ENCODE data around the gene AXDND1.
"Not testable (repeated sequence)": the region's sequence is repeated elsewhere in the genome, so short reads cannot be mapped to it uniquely, and the experiment has no call there.

Gene AXDND1

DNA sequence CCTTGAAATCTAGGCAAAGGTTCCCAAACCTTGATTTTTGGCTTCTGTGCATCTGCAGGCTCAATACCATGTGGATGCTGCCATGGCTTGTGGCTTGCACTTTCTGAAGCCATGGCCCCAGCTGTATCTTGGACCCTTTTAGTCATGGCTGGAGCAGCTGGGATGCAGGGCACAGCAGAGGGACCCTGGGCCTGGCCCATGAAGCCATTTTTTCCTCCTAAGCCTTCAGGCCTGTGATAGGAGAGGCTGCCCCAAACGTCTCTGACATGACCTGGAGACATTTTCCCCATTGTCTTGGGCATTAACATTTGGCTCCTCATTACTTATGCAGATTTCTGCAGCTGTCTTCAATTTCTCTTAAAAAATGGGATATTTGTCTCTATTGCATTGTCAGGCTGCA is 112.6 kb downstream of the AXDND1 start:
- no peak for DNase-seq

GRCh38 chr1:179490611-179491010 is 124.8 kb downstream of the AXDND1 start:
- DNase-seq = no peak

GRCh38 chr1:179493323-179493722 is 127.6 kb downstream of the AXDND1 start:
- no peak for DNase-seq

DNA sequence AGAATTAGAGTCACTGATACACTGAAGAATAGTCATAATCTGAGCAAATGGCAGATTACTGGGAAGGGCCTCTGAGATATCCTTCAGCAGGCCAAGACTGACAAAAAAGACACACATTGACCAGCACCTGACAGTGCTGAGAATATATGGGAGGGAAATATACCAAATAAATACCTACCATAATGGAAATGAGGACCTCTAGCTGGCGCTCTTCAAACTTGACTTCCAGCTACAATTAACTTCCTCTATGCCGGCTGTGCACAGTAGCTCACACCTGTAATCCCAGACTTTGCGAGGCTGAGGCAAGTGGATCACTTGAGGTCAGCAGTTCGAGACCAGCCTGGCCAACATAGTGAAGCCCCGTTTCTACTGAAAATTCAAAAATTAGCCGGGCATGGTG is 140.4 kb downstream of the AXDND1 start:
- DNase-seq = no peak

GRCh38 chr1:179509384-179509783 is 143.6 kb downstream of the AXDND1 start:
- DNase-seq = no peak

DNA sequence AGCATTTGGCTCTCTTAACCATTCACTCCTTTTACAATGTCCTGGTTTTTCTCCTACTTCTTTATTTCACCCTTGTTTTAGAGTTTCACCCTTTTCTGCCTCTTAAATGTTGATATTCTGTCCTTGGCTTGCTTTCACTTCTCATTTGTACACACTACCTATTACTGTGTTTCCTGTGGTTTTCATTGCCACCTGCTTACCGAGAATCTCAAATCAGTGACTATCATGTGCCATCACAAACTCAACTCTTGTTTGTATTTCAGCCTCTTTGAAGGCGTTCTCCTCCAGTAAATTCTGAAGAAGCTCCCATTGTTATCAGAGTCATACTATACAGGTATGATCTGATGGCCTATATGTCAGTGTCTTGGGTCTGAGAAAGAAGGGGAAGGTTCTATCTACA is 144.3 kb downstream of the AXDND1 start:
- peak in 1 of 5 experiments; percentile 15 for DNase-seq

GRCh38 chr1:179516976-179517705 is 151.4 kb downstream of the AXDND1 start:
- DNase-seq = no peak

- DNase-seq = not testable (repeated sequence)
Measured at GRCh38 chr1:179518544-179518943, 152.8 kb downstream of the AXDND1 start.

DNA sequence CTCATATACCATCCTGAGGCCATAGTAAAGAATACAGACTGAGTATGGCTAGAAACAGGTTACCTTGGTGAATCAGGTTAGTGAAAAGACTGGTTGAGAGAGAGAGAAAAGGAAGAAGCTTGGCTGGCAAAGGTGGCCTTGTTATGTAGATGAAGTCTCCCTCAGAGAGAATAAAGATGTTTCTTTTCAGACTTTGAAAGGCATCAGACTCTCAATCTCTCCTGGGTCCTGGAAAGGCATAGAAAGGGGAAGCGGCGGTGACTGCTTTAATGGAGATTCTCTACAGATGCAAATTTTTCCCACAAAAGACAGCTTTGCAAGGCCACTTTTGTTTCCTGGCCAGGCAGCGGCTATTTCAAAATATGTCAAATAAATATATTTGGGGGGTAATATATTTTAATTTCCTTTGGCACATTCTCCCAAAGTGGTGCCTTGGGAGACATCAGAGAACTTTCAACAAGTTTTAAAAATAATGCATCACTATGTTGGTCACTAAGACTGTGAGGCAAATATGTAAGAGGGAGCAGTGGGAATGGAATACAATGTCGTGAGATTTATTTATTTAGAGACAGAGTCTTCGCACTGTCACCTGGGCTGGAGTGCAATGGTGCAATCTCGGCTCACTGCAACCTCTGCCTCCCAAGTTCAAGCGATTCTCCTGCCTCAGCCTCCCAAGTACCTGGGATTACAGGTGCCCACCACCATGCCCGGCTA is 163.9 kb downstream of the AXDND1 start:
- DNase-seq = no peak

DNA sequence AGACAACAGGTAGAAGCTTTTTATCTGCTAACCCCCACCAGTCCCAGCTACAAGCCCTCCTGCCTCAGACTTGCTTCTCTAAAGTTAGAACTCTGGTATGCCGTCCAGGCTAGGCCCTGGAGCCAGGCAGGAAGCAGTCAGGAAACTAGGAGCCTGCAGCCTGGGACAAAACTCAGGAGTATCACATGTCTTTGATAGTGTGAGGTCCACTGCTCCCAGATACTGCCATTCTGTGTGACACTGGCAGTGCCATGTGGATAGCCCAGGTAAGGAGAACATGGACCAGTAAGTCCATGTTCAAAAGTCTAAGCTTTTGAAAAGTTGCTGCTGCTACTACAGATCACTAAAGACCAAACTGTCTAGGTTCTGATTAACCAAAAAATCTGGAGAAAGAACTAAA is 164.6 kb downstream of the AXDND1 start:
- no peak for DNase-seq

GRCh38 chr1:179541774-179542173 is 176.0 kb downstream of the AXDND1 start:
- DNase-seq = no peak

- no peak for DNase-seq
Measured at GRCh38 chr1:179545321-179545720, 179.6 kb downstream of the AXDND1 start.

- DNase-seq = no peak
Measured at GRCh38 chr1:179547021-179547535, 181.3 kb downstream of the AXDND1 start.

DNA sequence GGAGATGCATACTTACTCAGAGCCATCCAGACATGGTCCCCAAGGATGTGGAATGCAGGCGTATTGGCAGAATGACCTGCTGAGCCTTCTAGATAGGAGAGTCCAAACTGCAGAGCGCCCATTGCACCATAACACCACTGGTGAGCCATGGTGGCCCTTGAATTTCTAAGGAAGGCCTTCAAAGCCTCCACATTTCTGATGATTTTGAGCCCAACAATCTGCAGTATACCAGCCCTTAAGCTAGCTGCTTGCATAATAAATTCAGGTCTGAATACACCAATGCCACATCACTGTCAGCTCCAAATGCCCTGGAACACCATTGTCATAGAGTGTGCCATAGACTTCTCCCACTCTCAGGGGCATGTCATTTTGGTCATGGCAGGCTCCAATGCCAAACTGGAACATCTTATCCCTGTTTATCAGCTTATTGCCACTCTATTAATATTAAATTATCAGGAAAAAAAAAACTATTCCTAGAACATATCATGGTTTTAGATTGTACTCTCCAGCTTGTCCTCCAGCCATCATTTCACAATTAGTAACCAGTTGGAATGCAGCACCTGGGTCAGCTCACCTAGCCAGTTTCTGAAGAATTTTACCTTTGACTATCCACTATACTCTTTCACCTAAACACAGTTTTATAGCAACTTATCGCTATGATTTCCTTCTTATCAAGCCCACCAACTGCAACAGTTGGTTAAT is 183.0 kb downstream of the AXDND1 start:
- DNase-seq = no peak

DNA sequence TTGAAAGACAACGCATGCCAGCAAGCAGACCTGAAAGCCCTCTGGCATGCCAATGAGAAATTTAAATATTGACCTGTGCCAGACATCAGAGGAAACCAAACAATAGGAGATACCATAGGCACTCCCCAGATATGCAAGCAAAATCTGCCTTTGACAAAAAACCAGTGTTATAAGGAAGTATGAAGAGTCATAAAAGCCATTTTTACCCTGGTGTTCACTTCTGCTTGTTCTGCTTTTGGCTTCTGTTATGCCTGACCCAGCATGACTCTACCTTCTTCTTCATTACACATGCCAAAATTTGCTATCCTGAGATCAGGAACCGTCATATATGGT is 183.6 kb downstream of the AXDND1 start:
- no peak for DNase-seq

DNA sequence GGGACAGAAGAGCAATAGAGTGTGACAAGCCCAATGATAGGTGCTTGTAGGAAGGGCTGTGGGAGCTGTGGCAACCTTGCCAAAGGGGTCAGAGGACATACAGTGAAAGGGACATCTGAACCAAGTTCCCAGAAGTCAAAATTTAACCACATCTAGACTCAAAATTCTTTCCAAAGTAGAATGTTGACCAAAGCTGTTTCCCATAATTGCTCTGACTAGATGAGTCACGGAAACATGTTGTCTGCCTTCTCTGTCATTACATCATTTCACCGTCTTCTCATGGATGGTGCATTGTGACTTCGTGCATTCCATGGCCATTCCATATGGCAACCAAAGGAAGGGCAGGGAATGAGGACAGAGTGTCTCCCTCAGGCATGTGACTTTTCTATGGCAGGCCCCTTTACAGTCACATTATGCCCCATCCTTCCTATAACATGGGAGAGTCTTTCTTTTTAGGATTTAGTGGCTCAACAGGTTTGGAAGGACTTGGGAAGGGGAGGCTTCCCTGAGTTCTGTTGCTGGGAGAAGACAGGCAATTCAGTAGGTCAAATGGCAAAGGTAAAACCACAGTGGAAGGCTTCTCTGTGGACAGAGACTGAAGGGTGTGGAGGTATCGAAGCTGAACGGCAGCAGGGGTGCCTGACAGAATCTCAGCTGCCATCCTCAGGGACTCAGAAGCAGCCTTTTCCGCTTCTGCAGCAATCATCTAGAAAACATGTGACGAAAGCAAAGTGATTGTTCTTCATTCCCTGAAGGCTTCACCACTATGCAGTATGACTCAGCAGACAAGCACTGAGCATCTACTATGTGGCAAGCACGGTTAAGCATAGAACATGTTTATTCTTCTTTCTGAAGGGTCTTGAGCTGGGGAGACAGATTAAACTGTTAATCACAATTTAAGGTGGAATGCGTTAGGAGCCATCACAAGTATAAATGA is 185.2 kb downstream of the AXDND1 start:
- DNase-seq = no peak

DNA sequence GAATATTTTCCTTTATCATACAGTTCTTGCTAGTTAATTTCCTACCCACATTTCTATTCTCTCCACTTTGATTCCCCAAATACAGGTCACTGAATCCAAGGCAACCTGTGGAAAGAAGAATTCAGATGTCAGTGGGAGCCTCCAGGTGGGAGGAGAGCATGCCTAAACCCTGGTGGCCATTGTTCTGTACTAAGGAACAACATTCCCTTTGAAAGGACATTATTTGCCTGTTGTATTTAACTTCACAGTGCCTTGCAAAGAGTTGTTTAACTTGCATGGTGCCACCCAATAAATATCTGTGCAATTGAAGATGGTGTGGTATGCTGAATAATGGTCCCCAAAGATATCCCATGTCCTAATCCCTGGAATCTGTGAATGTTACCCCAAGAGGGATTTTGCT is 188.7 kb downstream of the AXDND1 start:
- no peak for DNase-seq

GRCh38 chr1:179558078-179558477 is 192.3 kb downstream of the AXDND1 start:
- DNase-seq = no peak

GRCh38 chr1:179575497-179576314 is 209.9 kb downstream of the AXDND1 start, which contains the start of gene NPHS2:
Gene NPHS2, minus strand, starts transcription at chr1:179575948. Its CDS starts 84 bp downstream, at chr1:179575864.
- DNase-seq = no peak

DNA sequence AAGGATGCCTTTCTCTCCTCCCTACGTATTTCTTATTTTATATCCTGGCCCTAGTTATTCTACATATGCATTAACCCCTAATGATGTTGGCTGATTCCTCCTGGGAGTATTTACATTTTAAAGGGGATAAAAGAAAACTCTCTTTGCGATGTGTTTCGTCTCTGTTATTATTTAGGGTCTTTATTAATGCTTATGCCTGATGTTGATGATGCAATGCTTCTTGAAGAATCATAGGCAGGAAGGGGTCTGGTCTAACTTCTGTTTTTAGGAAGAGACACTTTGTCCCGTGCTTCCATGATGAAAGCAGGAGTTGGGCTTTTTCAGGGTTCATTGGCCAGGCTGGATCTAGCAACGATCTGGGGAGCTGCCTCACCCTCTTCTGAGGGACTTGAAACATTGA is 210.7 kb downstream of the AXDND1 start:
- DNase-seq = no peak

GRCh38 chr1:179583771-179584320 is 218.1 kb downstream of the AXDND1 start:
- DNase-seq = no peak
